HepG2 (cell line): Measurements from ENCODE around the gene GDAP2.

ENCODE experiments used
- JUNB ChIP-seq: sonication (generic); formaldehyde crosslinking; IDR thresholded peaks from 2 replicates; pipeline ENCODE4 v1.8.0; 2022; ENCODE audit warnings: missing genetic modification reagents, mild to moderate bottlenecking, borderline replicate concordance
- POLR2A ChIP-seq, 2 experiments: IDR thresholded peaks; 2 replicates each; pipeline ENCODE4 v1.6.1; 2011; ENCODE audit warnings: low read depth in 2 of 2, low read length in 2 of 2, mild to moderate bottlenecking in 1 of 2, moderate library complexity in 1 of 2; ENCODE audit not compliant: insufficient read depth in 1 of 2
- STAT5B ChIP-seq: sonication (generic); formaldehyde crosslinking; IDR thresholded peaks from 2 replicates; pipeline ENCODE4 v1.4.0; 2020; ENCODE audit warnings: missing genetic modification reagents
- ZNF143 ChIP-seq: sonication (generic); formaldehyde crosslinking; IDR thresholded peaks from 2 replicates; pipeline ENCODE4 v1.4.0; 2020; ENCODE audit warnings: missing genetic modification reagents
- ZNF251 ChIP-seq: sonication (generic); formaldehyde crosslinking; IDR thresholded peaks from 2 replicates; pipeline ENCODE4 v1.9.0; 2021; ENCODE audit warnings: mild to moderate bottlenecking, missing genetic modification reagents
- ZNF589 ChIP-seq: sonication (generic); formaldehyde crosslinking; conservative IDR thresholded peaks from 2 replicates; pipeline ENCODE4 v1.8.0; 2022; ENCODE audit warnings: mild to moderate bottlenecking, moderate library complexity, missing genetic modification reagents
- TF ChIP-seq, protein P1 (sequence below): sonication (generic); formaldehyde crosslinking; IDR thresholded peaks from 2 replicates; pipeline ENCODE4 v1.5.0; 2020; ENCODE audit warnings: mild to moderate bottlenecking, missing genetic modification reagents, moderate library complexity
- TF ChIP-seq, protein P2 (sequence below): sonication (generic); formaldehyde crosslinking; IDR thresholded peaks from 2 replicates; pipeline ENCODE4 v1.5.0; 2020; ENCODE audit warnings: mild to moderate bottlenecking, missing genetic modification reagents
- TF ChIP-seq, protein P3 (sequence below): sonication (generic); formaldehyde crosslinking; IDR thresholded peaks from 2 replicates; pipeline ENCODE4 v1.4.0; 2020; ENCODE audit warnings: low read depth, mild to moderate bottlenecking, missing genetic modification reagents

DNA sequence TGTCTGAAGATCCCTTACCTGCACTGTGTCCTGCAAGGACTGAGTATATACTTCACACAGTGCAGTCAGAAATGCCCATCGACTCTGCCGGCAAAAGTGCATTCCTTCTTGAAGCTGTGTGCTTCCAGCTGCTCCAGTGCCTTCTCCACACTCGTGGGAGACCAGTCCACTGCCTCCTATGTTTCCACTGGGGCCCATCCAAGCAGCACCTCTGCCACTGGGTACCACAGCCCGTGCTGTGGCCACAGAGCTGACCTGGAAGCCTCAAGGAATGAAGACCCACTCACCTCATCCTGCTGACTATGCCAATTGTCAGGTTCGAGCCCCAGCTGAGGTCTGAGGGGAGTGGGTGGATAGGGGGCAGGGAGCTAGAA, 108.1 kb downstream of the GDAP2 start:
- TF ChIP-seq ZNF251 (no peak), ZNF589 (CRISPR knock-in tag) (no peak), POLR2A (IDR thresholded peaks at IDR 0.05; ENCODE audit: insufficient read depth in 1 of 2, low read depth in 2 of 2, low read length in 2 of 2) (no peak), STAT5B (CRISPR knock-in tag) (no peak), ZNF143 (no peak), JUNB (no peak)
- TF ChIP-seq, protein P1, sequence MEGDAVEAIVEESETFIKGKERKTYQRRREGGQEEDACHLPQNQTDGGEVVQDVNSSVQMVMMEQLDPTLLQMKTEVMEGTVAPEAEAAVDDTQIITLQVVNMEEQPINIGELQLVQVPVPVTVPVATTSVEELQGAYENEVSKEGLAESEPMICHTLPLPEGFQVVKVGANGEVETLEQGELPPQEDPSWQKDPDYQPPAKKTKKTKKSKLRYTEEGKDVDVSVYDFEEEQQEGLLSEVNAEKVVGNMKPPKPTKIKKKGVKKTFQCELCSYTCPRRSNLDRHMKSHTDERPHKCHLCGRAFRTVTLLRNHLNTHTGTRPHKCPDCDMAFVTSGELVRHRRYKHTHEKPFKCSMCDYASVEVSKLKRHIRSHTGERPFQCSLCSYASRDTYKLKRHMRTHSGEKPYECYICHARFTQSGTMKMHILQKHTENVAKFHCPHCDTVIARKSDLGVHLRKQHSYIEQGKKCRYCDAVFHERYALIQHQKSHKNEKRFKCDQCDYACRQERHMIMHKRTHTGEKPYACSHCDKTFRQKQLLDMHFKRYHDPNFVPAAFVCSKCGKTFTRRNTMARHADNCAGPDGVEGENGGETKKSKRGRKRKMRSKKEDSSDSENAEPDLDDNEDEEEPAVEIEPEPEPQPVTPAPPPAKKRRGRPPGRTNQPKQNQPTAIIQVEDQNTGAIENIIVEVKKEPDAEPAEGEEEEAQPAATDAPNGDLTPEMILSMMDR (CRISPR knock-in tag): no peak
- TF ChIP-seq, protein P2, sequence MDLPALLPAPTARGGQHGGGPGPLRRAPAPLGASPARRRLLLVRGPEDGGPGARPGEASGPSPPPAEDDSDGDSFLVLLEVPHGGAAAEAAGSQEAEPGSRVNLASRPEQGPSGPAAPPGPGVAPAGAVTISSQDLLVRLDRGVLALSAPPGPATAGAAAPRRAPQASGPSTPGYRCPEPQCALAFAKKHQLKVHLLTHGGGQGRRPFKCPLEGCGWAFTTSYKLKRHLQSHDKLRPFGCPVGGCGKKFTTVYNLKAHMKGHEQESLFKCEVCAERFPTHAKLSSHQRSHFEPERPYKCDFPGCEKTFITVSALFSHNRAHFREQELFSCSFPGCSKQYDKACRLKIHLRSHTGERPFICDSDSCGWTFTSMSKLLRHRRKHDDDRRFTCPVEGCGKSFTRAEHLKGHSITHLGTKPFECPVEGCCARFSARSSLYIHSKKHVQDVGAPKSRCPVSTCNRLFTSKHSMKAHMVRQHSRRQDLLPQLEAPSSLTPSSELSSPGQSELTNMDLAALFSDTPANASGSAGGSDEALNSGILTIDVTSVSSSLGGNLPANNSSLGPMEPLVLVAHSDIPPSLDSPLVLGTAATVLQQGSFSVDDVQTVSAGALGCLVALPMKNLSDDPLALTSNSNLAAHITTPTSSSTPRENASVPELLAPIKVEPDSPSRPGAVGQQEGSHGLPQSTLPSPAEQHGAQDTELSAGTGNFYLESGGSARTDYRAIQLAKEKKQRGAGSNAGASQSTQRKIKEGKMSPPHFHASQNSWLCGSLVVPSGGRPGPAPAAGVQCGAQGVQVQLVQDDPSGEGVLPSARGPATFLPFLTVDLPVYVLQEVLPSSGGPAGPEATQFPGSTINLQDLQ (CRISPR knock-in tag): no peak
- TF ChIP-seq, protein P3, sequence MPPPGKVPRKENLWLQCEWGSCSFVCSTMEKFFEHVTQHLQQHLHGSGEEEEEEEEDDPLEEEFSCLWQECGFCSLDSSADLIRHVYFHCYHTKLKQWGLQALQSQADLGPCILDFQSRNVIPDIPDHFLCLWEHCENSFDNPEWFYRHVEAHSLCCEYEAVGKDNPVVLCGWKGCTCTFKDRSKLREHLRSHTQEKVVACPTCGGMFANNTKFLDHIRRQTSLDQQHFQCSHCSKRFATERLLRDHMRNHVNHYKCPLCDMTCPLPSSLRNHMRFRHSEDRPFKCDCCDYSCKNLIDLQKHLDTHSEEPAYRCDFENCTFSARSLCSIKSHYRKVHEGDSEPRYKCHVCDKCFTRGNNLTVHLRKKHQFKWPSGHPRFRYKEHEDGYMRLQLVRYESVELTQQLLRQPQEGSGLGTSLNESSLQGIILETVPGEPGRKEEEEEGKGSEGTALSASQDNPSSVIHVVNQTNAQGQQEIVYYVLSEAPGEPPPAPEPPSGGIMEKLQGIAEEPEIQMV (CRISPR knock-in tag): no peak
